ENCODE results near the gene RPS27A.

Gene RPS27A

DNA sequence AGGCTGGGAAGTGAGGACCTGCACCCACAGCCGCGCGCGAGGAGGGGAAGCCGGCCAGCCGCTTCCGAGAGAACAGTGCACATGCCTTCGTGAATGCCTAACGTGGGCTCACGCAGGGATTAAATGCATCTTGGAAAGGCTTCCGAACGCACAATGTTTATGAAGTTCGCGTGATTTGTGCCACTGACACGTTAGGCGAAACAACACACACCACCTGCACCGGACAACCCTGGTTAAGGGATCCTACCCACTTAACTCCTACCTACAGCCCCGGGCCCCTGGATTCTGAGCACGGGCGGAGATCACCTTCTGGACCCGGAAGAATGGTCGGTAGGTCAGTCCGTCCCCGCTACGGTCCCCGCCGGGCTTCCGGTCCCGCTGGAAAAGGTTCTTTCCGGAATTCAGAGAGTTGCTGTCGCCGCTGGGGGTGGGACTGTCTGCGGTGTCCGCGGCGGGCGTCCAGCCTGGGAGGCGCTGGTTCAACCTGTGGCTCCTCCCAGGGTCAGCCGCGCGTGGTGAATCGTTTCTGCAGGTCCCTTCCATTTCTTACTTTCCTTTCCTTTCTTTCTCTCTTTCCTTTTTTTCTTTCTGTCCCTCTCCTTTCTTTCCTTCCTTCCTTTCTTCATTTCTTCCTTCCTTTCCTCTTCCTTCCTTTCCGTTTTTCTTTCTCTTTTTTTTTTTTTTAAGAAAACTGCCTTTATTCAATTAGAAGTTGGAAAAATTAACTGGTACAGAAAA, 36.6 kb downstream of the RPS27A start, which contains the start of gene MTIF2:
Gene MTIF2, minus strand, starts transcription at position 325 of the 738 bp plus-strand sequence. CDS start 5,373 bp downstream, outside the sequence.
- TF ChIP-seq YY1 (IDR thresholded peaks at IDR 0.05; ENCODE audit: low read depth) (peak; percentile 82), TEAD4 (IDR thresholded peaks at IDR 0.05) (peak; percentile 64), FOXM1 (IDR thresholded peaks at IDR 0.05; ENCODE audit: borderline replicate concordance, low read depth) (no peak; the same call in 1 of the 2 replicates), TCF12 (IDR thresholded peaks at IDR 0.05; ENCODE audit: low read depth) (peak; percentile 76; the same call in 1 of the 2 replicates), TAF1 (IDR thresholded peaks at IDR 0.05; ENCODE audit: low read depth) (peak; percentile 94), CEBPB (IDR thresholded peaks at IDR 0.05) (peak; percentile 26; the same call in 1 of the 2 replicates), NFIC (IDR thresholded peaks at IDR 0.05) (no peak; the same call in none of the 2 replicates), EP300 (IDR thresholded peaks at IDR 0.05; ENCODE audit: borderline replicate concordance) (peak; percentile 48; the same call in 1 of the 2 replicates), EGR1 (IDR thresholded peaks at IDR 0.05) (no peak), RAD21 (IDR thresholded peaks at IDR 0.05; ENCODE audit: low read depth) (peak; percentile 19; the same call in 1 of the 2 replicates), ZBTB7A (IDR thresholded peaks at IDR 0.05; ENCODE audit: low read depth) (no peak)
- TF ChIP-seq, protein P1, sequence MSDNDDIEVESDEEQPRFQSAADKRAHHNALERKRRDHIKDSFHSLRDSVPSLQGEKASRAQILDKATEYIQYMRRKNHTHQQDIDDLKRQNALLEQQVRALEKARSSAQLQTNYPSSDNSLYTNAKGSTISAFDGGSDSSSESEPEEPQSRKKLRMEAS (IDR thresholded peaks at IDR 0.05), result peak; percentile 89
- TF ChIP-seq, protein P2, sequence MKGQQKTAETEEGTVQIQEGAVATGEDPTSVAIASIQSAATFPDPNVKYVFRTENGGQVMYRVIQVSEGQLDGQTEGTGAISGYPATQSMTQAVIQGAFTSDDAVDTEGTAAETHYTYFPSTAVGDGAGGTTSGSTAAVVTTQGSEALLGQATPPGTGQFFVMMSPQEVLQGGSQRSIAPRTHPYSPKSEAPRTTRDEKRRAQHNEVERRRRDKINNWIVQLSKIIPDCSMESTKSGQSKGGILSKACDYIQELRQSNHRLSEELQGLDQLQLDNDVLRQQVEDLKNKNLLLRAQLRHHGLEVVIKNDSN (IDR thresholded peaks at IDR 0.05), result peak; percentile 64

DNA sequence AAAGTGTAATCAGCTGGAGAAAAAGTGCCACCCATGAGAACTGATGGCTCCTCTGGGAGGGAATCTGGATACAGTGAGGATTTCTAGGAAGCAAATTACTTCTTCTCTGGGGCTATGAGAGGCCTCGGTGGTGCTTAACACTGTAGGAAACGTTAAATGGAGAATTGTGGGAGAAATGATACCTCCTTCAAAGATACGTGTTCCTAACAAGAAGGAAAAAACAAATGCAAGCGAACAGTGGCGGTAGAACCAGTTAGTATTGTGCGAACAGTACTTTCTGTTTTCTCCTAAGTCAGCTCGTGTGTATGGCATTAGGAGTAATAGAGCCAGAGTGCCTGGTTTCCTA, 37.1 kb downstream of the RPS27A start:
- TF ChIP-seq CREB1 (IDR thresholded peaks at IDR 0.05; ENCODE audit: low read depth) (no peak), NFIC (IDR thresholded peaks at IDR 0.05) (no peak), EGR1 (IDR thresholded peaks at IDR 0.05) (no peak)
- TF ChIP-seq, protein P1 (IDR thresholded peaks at IDR 0.05), result no peak

DNA sequence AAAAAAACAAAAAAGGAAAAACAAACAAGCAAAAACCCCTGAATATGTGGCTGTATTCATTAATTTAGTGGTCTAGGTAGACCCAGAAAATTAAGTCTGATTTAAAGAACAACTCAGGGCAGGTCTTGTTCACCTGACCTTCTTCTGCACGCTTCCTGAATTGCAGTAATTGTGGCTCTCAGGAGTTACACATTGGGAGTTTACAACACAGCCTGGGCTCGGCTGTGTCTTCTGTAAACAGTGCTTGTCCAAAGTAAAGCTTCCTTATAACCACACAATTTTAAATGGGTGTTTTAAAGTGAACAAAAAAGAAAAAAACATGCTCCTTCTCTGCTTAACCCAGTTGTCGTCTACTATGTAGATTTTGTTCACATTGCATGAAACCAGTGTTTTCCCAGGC, 44.8 kb downstream of the RPS27A start:
- TF ChIP-seq FOXM1 (IDR thresholded peaks at IDR 0.05; ENCODE audit: borderline replicate concordance, low read depth) (no peak), TEAD4 (IDR thresholded peaks at IDR 0.05) (no peak), EGR1 (IDR thresholded peaks at IDR 0.05) (no peak), TAF1 (IDR thresholded peaks at IDR 0.05; ENCODE audit: low read depth) (no peak), NFIC (IDR thresholded peaks at IDR 0.05) (no peak), ZBTB7A (IDR thresholded peaks at IDR 0.05; ENCODE audit: low read depth) (no peak), TCF12 (IDR thresholded peaks at IDR 0.05; ENCODE audit: low read depth) (no peak)

DNA sequence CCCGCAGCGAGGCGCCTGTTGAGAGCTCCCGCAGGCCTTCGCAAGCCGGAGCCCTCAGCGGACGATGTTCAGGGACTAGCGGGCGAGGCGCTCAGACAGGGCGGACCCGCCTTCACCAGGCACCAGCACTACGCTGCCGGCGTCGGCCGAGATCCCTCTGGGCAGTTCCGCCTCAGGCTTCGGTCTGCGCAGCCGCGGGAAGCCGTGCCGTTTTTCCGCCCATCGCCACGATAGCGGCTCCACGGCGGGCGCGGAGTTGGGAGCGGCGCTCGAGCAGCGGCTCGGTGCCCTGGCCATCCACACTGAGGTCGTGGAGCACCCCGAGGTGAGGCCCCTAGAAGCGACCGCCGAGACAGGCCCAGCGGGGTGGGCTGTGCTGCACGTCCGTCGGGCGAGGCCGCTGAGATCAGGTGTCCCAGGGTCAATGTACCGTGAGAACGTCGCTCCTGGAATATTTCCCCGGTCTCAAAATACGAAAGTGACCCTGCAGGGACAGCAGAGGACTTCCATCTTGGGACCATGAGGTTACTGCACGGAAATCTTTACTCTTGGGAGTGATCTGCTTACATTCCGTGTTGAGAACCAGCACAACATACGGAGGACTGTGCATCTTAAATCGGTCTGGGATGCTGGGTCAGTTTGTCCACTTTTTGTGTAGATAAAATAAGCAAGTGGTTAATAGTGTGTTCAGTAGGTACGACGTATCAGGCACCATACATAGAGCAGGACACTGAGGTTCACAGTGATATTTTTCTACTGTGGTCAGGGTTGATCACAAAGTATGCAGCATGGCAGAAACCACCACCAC, 49.8 kb downstream of the RPS27A start:
- TF ChIP-seq YY1 (IDR thresholded peaks at IDR 0.05; ENCODE audit: low read depth), result peak; percentile 59
- TF ChIP-seq FOXM1 (IDR thresholded peaks at IDR 0.05; ENCODE audit: borderline replicate concordance, low read depth), result no peak
- no peak for TF ChIP-seq CREB1 (IDR thresholded peaks at IDR 0.05; ENCODE audit: low read depth)
- no peak for TF ChIP-seq TCF12 (IDR thresholded peaks at IDR 0.05; ENCODE audit: low read depth)
- peak; percentile 77 for TF ChIP-seq TAF1 (IDR thresholded peaks at IDR 0.05; ENCODE audit: low read depth)
- no peak; the same call in 1 of the 2 replicates for TF ChIP-seq CEBPB (IDR thresholded peaks at IDR 0.05)
- TF ChIP-seq, protein P3, sequence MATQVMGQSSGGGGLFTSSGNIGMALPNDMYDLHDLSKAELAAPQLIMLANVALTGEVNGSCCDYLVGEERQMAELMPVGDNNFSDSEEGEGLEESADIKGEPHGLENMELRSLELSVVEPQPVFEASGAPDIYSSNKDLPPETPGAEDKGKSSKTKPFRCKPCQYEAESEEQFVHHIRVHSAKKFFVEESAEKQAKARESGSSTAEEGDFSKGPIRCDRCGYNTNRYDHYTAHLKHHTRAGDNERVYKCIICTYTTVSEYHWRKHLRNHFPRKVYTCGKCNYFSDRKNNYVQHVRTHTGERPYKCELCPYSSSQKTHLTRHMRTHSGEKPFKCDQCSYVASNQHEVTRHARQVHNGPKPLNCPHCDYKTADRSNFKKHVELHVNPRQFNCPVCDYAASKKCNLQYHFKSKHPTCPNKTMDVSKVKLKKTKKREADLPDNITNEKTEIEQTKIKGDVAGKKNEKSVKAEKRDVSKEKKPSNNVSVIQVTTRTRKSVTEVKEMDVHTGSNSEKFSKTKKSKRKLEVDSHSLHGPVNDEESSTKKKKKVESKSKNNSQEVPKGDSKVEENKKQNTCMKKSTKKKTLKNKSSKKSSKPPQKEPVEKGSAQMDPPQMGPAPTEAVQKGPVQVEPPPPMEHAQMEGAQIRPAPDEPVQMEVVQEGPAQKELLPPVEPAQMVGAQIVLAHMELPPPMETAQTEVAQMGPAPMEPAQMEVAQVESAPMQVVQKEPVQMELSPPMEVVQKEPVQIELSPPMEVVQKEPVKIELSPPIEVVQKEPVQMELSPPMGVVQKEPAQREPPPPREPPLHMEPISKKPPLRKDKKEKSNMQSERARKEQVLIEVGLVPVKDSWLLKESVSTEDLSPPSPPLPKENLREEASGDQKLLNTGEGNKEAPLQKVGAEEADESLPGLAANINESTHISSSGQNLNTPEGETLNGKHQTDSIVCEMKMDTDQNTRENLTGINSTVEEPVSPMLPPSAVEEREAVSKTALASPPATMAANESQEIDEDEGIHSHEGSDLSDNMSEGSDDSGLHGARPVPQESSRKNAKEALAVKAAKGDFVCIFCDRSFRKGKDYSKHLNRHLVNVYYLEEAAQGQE (IDR thresholded peaks at IDR 0.05; ENCODE audit: low read depth), result no peak
- TF ChIP-seq, protein P2 (IDR thresholded peaks at IDR 0.05), result no peak
- no peak for TF ChIP-seq NFIC (IDR thresholded peaks at IDR 0.05)
- TF ChIP-seq RAD21 (IDR thresholded peaks at IDR 0.05; ENCODE audit: low read depth), result no peak
- TF ChIP-seq, protein P1 (IDR thresholded peaks at IDR 0.05), result peak; percentile 93
- no peak for TF ChIP-seq ZBTB7A (IDR thresholded peaks at IDR 0.05; ENCODE audit: low read depth)

DNA sequence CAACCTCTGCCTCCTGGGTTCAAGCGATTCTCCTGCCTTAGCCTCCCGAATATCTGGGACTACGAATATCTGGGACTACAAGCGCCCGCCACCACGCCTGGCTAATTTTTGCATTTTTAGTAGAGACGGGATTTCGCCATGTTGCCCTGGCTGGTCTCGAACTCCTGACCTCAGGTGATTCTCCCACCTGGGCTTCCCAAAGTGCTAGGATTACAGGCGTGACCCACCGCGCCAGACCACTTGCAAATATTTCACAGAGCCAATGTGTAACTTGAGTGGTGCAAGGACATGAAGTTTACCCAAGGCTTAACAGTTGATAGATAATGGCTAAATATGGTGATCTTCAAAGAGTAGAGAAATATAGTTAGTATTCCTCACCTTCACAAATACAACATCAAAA, 50.6 kb downstream of the RPS27A start:
- TF ChIP-seq TCF12 (IDR thresholded peaks at IDR 0.05; ENCODE audit: low read depth), result no peak
- TF ChIP-seq, protein P2 (IDR thresholded peaks at IDR 0.05), result no peak
- TF ChIP-seq, protein P1 (IDR thresholded peaks at IDR 0.05), result no peak
- no peak for TF ChIP-seq RAD21 (IDR thresholded peaks at IDR 0.05; ENCODE audit: low read depth)
- TF ChIP-seq ZBTB7A (IDR thresholded peaks at IDR 0.05; ENCODE audit: low read depth), result no peak

Data from Ishikawa (cell line).